Activated T-cell treated with anti-CD3 and anti-CD28 coated beads, Interleukin-2, amount 50 U/mL, for 24 hours (primary cell): ENCODE data around the gene FMNL1.
A peak's percentile ranks its signal among the peaks of the same experiment; 100 is the strongest.
"Not testable (repeated sequence)": the region's sequence is repeated elsewhere in the genome, so short reads cannot be mapped to it uniquely, and the experiment has no call there.

ENCODE experiments used
- DNase-seq: peaks from one replicate; pipeline ENCODE4 v3.0.0-alpha.2; 2020
- H3K27ac Mint-ChIP-seq: 2 replicates; pipeline ENCODE4 v1.8.0; 2020; ENCODE audit warnings: mild to moderate bottlenecking, mixed read lengths
- H3K27me3 Mint-ChIP-seq: 2 replicates; pipeline ENCODE4 v1.8.0; 2020; ENCODE audit warnings: mixed read lengths
- H3K36me3 Mint-ChIP-seq: 2 replicates; pipeline ENCODE4 v1.8.0; 2020; ENCODE audit warnings: low read depth, mixed read lengths
- H3K4me1 Mint-ChIP-seq: 2 replicates; pipeline ENCODE4 v1.8.0; 2020; ENCODE audit warnings: low read depth, mixed read lengths
- H3K4me3 Mint-ChIP-seq: 2 replicates; pipeline ENCODE4 v1.8.0; 2020; ENCODE audit warnings: mild to moderate bottlenecking, moderate library complexity, mixed read lengths
- H3K9me3 Mint-ChIP-seq: 2 replicates; pipeline ENCODE4 v1.8.0; 2020; ENCODE audit warnings: mixed read lengths

The FMNL1 gene

DNA sequence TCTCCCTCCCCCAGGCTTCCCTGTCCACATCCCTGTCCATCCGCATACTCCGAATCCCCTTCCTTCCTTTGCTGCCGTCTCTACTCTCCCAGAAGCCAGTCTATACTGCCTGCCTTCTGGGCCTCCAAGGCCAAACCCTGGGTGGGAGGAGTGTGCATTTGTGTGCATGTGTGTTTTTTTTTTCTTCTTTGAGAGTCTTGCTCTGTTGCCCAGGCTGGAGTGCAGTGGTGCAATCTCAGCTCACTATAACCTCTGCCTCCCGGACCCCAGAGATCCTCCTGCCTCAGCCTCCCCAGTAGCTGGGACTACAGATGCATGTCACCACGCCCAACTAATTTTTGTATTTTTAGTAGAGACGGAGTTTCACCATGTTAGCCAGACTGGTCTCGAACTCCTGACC is 31.6 kb downstream of the FMNL1 start:
- H3K27me3 Mint-ChIP-seq, H3K9me3 Mint-ChIP-seq, DNase-seq: not testable (repeated sequence)
- Mint-ChIP-seq H3K27ac (peak overlapping the region; percentile 83), H3K36me3 (peaks cover 33% of the 10 kb centered on the region), H3K4me3 (peak overlapping the region; percentile 16), H3K4me1 (peaks cover 81% of the 10 kb centered on the region)

DNA sequence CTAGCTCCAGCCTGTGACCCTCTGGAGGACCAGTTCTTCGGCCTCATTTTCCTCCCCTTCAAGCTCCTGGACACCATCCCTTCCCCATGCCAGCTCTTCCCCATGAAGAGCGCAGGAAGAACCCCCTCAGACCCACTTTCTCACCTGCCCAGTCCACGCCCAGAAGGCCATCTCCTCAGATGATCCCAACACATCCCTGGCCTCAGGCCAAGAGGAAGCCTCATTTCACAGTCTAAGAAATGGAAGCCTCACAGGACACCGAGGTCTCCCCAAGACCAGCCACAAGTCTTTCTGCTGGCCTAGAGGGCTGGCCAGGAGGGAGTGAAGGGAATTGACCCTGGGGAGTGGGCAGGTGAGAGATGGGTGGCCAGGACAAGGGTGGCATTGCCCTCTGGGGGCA is 32.2 kb downstream of the FMNL1 start:
- no peaks in the 10 kb centered on the region for H3K27me3 Mint-ChIP-seq
- DNase-seq, result no peak
- no peaks in the 10 kb centered on the region for H3K9me3 Mint-ChIP-seq
- peaks cover 76% of the 10 kb centered on the region for H3K4me1 Mint-ChIP-seq
- H3K4me3 Mint-ChIP-seq, result no peak overlapping the region
- peaks cover 27% of the 10 kb centered on the region for H3K36me3 Mint-ChIP-seq
- H3K27ac Mint-ChIP-seq, result peak overlapping the region; percentile 83

DNA sequence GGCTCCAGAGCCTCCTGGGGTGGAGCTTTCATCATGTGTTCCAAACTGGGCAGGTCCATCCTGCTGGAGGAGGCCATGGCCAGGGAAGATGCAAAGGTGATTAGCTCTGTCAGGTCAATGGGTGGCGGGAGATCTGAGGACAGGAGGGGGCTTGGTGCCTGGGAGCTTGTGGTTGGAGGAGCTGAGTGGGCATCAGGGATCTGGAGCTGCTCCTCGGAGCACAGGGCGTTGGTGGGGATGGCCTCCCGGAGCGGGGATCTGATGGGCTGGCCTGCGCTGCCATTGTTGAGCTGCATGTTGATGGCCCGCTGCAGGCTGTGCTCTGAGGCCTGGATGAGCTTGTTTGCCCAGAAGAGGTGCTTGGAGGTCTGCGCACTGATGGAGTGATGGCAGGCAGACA is 33.7 kb downstream of the FMNL1 start:
- H3K27me3 Mint-ChIP-seq, result no peaks in the 10 kb centered on the region
- no peak for DNase-seq
- H3K27ac Mint-ChIP-seq, result peak overlapping the region; percentile 70
- no peaks in the 10 kb centered on the region for H3K9me3 Mint-ChIP-seq
- peaks cover 63% of the 10 kb centered on the region for H3K4me1 Mint-ChIP-seq
- H3K4me3 Mint-ChIP-seq, result peak overlapping the region; percentile 45
- peaks cover 15% of the 10 kb centered on the region for H3K36me3 Mint-ChIP-seq

DNA sequence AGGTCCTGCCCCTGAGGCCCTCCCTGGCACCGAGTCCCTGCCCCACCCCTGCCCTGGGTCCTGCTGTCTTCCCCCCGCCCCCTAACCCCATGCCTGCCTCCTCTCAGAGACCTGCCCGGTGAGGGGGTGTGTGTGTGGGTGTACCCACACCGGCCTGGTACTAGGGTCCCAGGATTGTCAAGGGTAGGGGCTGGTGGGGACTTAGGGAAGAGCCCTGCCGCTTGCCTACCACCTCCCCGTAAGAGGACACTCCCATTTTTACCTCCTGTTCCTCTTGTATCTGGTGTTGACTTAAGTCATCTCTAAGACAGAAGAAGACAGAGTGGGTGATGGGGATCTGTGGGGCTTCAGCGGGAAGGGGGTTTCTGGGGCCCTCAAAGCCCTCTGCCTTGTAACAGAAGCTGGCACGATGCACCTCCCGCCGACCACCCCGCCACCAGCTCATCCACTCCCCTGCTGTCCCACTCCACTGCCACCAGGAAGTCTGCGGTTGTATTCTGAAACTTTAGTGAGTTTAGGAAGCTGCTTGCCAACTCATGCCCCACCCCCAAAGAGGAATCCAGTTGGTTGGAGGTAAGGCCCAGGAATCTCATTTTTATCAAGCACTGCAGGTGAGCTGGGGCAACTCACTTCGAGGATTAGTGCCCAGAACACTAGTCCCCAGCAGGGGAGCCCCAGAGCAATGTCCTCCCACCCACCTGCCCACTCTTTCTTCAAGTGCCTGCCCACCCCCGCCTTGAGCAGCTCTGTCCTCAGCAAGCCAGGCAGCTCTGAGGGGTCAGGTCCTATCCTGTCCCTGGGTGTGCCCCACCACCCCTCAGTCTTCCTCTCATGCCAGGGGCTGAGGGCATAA is 34.7 kb downstream of the FMNL1 start:
- Mint-ChIP-seq H3K4me1 (peaks cover 66% of the 10 kb centered on the region), H3K27ac (peak overlapping the region; percentile 86), H3K36me3 (peaks cover 9% of the 10 kb centered on the region), H3K27me3 (no peaks in the 10 kb centered on the region), H3K4me3 (peak overlapping the region; percentile 17), H3K9me3 (no peaks in the 10 kb centered on the region)
- no peak for DNase-seq

DNA sequence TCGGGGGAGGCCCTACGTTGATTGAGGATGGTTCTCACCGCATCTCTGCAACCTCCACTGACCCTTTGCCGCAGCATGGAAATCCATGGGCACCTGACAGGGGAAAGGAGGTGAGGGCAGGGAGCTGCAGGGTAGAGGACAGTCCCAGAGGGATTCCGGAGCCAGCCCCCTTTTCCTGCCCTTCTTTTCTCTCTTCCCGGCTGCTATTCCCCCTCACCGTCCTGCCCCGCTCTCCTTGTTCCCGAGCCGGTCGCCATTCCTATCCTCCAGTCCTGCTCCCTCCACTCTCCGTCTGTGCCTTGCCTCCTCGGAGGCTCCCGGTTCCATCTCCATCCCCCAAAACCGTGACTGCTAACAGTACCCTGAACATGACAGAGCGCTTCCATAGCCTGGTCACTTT is 35.4 kb downstream of the FMNL1 start:
- no peaks in the 10 kb centered on the region for H3K9me3 Mint-ChIP-seq
- peak overlapping the region; percentile 86 for H3K27ac Mint-ChIP-seq
- peaks cover 65% of the 10 kb centered on the region for H3K4me1 Mint-ChIP-seq
- H3K36me3 Mint-ChIP-seq, result peaks cover 6% of the 10 kb centered on the region
- no peak overlapping the region for H3K4me3 Mint-ChIP-seq
- H3K27me3 Mint-ChIP-seq, result no peaks in the 10 kb centered on the region
- no peak for DNase-seq

DNA sequence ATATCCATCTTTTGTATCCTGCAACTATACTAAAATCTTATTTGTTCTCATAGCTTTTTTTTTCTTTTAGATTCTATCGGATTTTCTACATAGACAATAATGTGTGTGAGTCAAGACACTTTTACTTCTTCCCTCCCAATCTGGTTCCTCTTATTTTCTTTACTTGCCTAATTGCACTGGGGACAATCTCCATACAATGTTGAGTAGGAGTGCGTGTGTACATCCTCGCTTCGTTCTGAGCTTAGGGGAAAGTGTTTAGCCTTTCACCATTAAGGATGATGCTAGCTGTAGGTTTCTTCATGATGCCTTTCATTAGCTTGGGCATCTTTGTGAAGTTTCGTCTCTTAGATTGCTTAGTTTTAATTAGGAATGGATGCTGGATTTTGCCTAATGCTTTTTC is 37.3 kb downstream of the FMNL1 start:
- H3K27ac Mint-ChIP-seq, result peak overlapping the region; percentile 6
- H3K4me1 Mint-ChIP-seq, result peaks cover 64% of the 10 kb centered on the region
- peaks cover 22% of the 10 kb centered on the region for H3K36me3 Mint-ChIP-seq
- DNase-seq, result no peak
- no peaks in the 10 kb centered on the region for H3K27me3 Mint-ChIP-seq
- H3K9me3 Mint-ChIP-seq, result no peaks in the 10 kb centered on the region
- H3K4me3 Mint-ChIP-seq, result no peak overlapping the region

DNA sequence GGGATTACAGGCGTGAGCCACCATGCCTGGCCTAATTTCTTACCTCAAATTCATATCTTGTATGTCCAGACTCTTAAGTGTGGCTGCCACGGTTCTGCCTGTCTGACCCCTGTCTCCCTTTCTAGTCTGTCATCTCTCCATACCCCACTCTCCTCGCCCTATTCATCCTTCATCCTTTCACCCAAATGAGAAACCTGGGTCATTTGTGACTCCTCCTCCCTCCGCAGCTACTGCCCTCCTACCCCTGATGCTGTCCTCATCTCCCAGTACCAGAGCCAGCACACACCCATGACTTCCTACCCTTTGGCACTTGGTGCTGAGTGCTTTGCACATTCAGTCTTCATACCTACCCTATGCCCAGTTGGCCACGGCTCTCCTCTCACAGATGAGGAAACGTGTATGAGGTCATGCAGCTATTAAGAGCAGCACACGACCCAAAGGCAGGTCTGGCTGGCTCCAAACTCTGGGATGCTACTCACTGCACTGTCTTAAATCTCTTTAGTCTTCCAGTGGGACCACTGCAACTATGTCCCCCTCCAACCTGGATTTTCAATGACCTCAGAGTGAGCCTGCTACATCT is 38.6 kb downstream of the FMNL1 start:
- Mint-ChIP-seq H3K4me3 (no peak overlapping the region), H3K27me3 (no peaks in the 10 kb centered on the region), H3K4me1 (peaks cover 66% of the 10 kb centered on the region), H3K27ac (peak overlapping the region; percentile 38), H3K36me3 (peaks cover 34% of the 10 kb centered on the region), H3K9me3 (no peaks in the 10 kb centered on the region)
- no peak for DNase-seq

DNA sequence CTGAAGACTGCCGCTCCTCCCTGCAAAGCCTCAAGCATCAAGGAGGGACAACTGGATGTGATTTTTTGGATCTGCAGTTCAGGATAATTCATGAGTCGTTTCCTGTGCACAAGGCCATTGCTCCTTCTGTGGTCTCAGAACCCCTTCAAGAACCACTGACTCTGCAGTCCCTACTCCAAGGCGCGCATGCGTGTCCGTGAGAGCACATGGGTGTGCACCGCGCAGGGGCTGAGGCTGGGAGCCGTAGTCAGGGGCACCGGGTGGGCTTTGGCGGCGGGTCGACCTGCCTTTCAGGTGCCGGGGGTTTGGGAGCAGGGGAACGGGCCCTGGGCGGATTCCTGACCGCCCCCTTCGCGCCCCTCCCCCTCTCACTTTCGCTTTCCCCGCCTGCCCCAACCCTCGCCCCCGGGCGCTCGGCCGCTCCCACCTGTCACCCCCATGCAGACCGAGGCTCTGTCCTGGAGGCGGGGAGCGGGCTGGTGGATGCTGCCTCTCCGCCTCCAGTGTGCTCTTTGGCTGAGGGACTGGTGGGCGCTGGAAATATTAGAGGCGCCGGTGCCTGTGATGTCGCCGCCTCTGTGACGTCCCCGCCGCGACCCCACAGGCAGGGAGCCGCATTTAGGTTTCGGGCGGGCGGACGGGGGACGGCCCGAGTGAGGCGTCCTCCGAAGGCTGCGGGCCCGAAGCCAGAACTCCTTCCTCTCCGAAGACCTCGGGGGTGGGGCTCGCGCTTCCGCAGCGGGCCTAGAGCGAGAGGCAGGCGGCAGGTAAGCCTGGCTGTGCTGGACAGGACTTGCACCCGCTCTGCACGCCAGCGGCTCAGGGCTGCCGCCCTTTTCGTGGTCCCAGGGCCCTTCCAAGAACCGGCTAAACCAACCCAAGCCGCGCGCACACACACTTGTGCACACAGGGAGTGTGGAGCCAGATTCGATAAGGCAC is 40.2 kb downstream of the FMNL1 start, which contains the start of gene SPATA32:
Gene SPATA32 (minus strand): TSS at position 518 of the 939 bp plus-strand sequence. CDS start 78 bp downstream, at position 440.
- peak; percentile 78 for DNase-seq
- H3K4me3 Mint-ChIP-seq, result peak within 1 kb of the TSS; percentile 72
- H3K4me1 Mint-ChIP-seq, result peaks cover 57% of the 10 kb centered on the region

DNA sequence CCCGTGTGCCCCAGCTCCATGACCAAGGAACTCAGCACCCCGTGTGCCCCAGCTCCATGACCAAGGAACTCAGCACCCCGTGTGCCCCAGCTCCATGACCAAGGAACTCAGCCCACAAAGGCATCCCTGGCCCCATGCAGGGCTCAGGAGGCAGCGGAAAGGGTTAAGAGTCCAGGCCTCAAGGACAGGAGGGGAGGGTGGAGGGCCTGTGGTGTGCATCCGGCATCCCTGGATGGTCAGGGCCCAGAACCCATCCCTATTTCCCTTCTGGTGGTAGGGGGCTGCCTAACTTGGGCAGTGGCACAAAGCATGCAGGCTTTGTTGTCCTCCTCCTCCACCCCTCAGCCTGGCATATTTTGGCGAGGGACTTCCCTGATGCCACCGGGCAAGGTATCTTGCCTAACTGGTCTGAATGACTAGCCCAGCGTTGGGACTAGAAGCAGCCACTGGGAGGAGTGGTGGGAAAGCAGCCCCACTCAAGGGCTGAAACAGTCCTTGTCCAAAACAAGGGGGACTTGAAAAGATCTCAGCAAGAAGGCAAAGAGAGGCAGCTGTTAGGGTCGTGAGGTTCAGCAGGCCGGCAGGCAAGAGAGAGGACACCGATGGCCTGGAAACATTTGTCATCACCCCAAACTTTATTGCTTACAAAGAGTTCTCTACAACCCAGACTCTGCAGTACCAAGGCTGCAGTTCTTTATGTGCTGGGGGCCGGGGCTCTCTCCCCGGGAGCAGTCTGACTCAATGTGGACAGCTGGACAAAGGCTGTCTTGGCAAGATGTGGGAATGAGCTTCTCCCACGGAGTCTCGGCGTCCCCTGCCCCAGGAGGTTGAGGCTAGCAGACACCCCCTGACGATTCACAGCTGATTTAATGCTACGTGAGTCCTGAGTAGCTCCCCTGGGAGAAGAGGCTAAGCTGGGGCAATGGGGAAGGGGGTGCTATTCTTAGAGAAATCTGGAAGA is 41.1 kb downstream of the FMNL1 start:
- DNase-seq, result no peak
- Mint-ChIP-seq H3K27me3 (no peaks in the 10 kb centered on the region), H3K36me3 (peaks cover 57% of the 10 kb centered on the region), H3K4me1 (peaks cover 48% of the 10 kb centered on the region), H3K4me3 (peak overlapping the region; percentile 72), H3K9me3 (no peaks in the 10 kb centered on the region), H3K27ac (peak overlapping the region; percentile 86)

More for the DNA sequence above, 40.2 kb downstream of the FMNL1 start, which contains the start of gene SPATA32:
- Mint-ChIP-seq H3K9me3 (no peaks in the 10 kb centered on the region), H3K27ac (peak within 1 kb of the TSS; percentile 86), H3K36me3 (peaks cover 48% of the 10 kb centered on the region), H3K27me3 (no peaks in the 10 kb centered on the region)

DNA sequence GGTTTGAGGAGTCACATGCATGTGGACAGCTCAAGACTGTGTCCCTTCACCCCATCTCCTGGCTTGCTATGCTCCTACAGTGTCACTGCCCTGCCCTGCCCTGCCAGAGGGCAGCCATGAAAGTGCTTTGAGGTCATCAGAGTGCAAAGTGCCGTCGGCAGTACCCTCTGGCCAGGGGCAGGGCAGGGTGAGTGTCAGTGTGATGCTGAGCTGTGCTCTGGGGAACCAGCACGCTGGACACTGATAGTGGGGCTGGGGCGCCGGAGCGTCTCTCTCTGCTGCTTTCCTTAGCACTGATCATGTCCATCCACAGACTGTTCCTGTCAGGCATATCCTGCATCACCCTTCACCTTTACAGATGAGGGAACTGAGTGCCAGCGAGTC is 41.8 kb downstream of the FMNL1 start:
- DNase-seq, result no peak
- peak overlapping the region; percentile 86 for H3K27ac Mint-ChIP-seq
- no peaks in the 10 kb centered on the region for H3K9me3 Mint-ChIP-seq
- peaks cover 64% of the 10 kb centered on the region for H3K36me3 Mint-ChIP-seq
- no peaks in the 10 kb centered on the region for H3K27me3 Mint-ChIP-seq
- peaks cover 45% of the 10 kb centered on the region for H3K4me1 Mint-ChIP-seq
- peak overlapping the region; percentile 43 for H3K4me3 Mint-ChIP-seq

DNA sequence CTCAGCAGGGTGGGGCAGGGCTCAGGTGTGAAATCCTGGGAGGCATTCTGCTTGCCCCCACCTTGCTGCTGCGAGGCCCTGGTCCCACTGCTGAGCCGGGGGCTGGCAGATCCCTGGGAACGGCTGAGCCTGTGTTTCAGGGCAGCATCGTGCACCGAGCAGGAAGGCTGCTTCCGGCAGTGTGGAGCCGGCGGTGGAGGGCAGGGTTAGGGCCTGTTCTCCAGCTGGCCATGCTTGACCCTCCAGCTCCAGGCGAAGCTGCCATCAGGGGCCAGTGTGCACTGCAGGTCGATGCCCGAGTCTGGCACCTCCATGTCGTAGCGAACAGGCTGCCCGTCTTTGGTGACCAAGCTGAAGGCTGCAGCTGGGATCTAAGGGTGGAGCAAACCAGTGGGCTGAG is 42.7 kb downstream of the FMNL1 start:
- no peak for DNase-seq
- peaks cover 74% of the 10 kb centered on the region for H3K36me3 Mint-ChIP-seq
- H3K27me3 Mint-ChIP-seq, result no peaks in the 10 kb centered on the region
- H3K9me3 Mint-ChIP-seq, result no peaks in the 10 kb centered on the region
- peaks cover 45% of the 10 kb centered on the region for H3K4me1 Mint-ChIP-seq
- peak overlapping the region; percentile 86 for H3K27ac Mint-ChIP-seq
- no peak overlapping the region for H3K4me3 Mint-ChIP-seq

DNA sequence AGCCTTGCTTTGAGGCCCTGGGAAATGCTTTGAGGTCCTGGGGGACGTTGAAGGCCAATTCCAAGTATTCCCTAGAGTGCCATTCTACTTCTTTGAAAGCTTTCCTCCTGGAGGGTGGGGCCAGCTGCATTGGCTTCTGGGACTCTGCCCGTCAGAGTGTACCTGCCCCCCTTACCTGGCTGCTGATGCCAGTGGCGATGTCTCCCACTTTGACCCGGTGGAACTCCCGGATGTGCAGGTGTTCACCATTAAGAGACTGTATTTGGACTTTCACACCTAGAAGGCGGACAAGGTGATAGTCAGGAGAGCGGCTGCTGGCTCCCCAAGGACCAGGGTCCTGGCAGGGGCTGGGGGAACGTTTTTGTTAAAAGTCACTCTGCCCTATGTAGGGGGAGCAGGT is 43.3 kb downstream of the FMNL1 start:
- DNase-seq, result no peak
- Mint-ChIP-seq H3K9me3 (no peaks in the 10 kb centered on the region), H3K4me1 (peaks cover 49% of the 10 kb centered on the region), H3K27ac (peak overlapping the region; percentile 52), H3K36me3 (peaks cover 79% of the 10 kb centered on the region), H3K27me3 (no peaks in the 10 kb centered on the region), H3K4me3 (no peak overlapping the region)

DNA sequence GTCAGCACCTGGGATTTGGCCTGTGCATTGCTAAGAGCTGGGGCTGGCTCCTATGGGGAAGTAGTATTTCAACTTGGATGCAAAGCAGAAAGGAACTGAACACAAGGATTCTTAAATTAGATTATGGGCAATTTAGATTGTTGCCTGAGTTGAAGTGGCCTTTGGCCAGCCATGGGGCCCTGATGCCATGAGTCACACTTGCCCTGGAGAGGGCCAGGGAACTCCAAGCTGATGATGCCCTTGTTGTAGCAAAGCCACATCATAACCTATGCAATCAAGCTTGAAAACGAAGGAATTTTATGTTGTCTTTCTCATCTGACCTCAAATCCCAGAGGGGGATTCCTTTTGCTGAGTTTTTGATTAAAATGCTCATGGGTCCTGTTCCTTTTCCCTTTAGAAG is 44.1 kb downstream of the FMNL1 start:
- peaks cover 55% of the 10 kb centered on the region for H3K4me1 Mint-ChIP-seq
- H3K27me3 Mint-ChIP-seq, result no peaks in the 10 kb centered on the region
- no peaks in the 10 kb centered on the region for H3K9me3 Mint-ChIP-seq
- H3K27ac Mint-ChIP-seq, result peak overlapping the region; percentile 80
- no peak overlapping the region for H3K4me3 Mint-ChIP-seq
- H3K36me3 Mint-ChIP-seq, result peaks cover 85% of the 10 kb centered on the region
- no peak for DNase-seq
